Measurements from ENCODE around the gene PKD2L1.
"Not testable (repeated sequence)": the region's sequence is repeated elsewhere in the genome, so short reads cannot be mapped to it uniquely, and the experiment has no call there.

The PKD2L1 gene

GRCh38 chr10:100286051-100287033, 43.7 kb downstream of the PKD2L1 start, which contains the start of gene BLOC1S2:
Gene BLOC1S2, minus strand, starts transcription at chr10:100286680. Its CDS starts 21 bp downstream, at chr10:100286659.
- peak; percentile 87 for DNase-seq (ENCODE audit: low spot score)

GRCh38 chr10:100285326-100285725, 44.7 kb downstream of the PKD2L1 start:
- DNase-seq (ENCODE audit: low spot score) = not testable (repeated sequence)

- DNase-seq (ENCODE audit: low spot score) = no peak
Measured at GRCh38 chr10:100282907-100283306, 47.1 kb downstream of the PKD2L1 start.

- DNase-seq (ENCODE audit: low spot score) = not testable (repeated sequence)
Measured at GRCh38 chr10:100276971-100277370, 53.1 kb downstream of the PKD2L1 start.

- peak; percentile 73 for DNase-seq (ENCODE audit: low spot score)
Measured at GRCh38 chr10:100267239-100268104, 62.6 kb downstream of the PKD2L1 start, which contains the start of gene CWF19L1. Gene CWF19L1, minus strand, starts transcription at chr10:100267638. Its CDS starts 45 bp downstream, at chr10:100267593.

- no peak for DNase-seq (ENCODE audit: low spot score)
Measured at GRCh38 chr10:100265821-100266485, 64.1 kb downstream of the PKD2L1 start.

GRCh38 chr10:100254191-100254590, 75.8 kb downstream of the PKD2L1 start:
- no peak for DNase-seq (ENCODE audit: low spot score)

DNA sequence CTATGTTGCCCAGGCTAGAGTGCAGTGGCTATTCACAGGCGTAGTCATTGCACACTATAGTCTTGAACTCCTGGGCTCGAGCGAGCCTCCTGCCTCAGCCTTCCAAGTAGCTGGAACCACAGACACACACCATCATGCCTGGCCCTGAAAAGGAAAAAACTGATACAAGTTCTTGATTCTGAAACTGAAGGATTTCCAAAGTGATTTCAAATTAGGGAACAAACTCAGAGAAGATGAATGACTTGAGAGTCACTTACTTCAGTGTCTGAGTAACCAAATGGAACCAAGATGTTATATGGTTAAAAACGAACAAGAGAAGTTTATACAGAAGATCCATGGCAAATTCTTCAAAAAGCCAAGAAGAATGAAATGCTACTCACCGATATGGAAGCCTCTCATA, 77.0 kb downstream of the PKD2L1 start:
- no peak for DNase-seq (ENCODE audit: low spot score)

DNA sequence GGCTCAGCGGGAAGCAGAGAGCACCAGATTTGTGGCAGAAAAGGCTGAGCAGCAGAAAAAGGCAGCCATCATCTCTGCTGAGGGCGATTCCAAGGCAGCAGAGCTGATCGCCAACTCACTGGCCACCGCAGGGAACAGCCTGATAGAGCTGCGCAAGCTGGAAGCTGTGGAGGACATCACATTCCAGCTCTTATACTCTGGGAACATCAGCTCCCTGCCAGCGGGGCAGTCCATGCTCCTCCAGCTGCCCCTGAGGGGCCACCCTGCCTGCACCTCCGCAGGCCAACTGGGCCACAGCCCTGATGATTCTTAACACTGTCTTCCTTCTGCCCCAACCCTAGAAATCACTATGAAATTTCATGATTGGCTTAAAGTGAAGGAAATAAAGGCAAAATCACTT, 81.2 kb downstream of the PKD2L1 start:
- DNase-seq (ENCODE audit: low spot score) = no peak

DNA sequence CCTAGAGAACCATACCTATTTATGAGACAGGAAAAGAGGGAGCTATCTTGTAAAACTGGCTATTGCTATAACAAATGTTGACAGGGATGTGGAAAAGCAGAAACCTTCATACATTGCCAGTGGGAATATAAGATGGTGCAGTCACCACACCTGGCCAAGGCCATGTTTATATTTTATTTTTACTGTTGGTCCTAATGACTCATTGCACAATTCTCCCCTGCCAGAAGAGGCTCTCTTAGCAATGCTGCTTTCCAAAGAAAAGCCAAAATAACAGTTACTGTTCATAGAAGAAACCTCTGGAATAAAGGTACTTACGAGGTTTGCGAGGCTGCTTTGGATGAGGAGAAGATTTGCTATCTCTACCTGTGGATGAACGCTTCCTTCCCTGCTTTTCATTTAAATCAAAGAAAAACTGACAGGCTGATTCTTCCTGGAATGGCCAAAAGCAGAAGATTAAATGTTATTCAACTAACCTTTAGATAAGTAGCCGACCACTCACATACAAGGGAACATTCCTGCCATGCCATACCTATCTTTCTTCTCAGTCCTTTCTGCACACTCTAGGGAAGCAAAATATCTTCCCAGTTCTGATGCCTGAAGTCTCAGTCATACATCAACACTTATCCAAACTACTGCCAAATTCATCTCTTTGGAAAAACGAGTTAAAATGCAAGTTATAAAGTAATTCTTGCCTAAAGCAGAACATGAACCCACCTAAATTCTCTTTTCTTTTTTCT, 84.4 kb downstream of the PKD2L1 start:
- DNase-seq (ENCODE audit: low spot score) = no peak

GRCh38 chr10:100239851-100240250, 90.2 kb downstream of the PKD2L1 start:
- DNase-seq (ENCODE audit: low spot score) = no peak

DNA sequence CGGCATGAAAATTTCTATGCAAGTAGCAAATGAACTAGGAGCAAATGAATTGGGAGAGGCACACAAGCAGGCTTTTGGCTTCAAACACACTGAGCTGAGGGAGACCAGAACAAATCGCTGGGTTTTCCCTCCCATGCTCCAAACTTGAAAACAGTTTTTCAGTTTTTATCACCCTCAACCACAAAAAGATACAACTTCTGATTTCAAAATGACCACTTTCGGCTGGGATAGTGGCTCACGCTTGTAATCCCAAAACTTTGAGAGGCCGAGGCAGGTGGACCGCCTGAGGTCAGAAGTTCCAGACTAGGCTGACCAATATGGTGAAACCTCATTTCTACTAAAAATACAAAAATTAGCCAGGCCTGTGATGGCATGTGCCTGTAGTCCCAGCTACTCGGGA, 91.6 kb downstream of the PKD2L1 start:
- no peak for DNase-seq (ENCODE audit: low spot score)
